Effector memory CD4-positive, alpha-beta T cell (primary cell): ENCODE measurements around the gene CYP2D6.

Experiments used
- DNase-seq, 3 donors: peaks; one replicate each; pipeline ENCODE4 v3.0.0-alpha.2; 2020
- H3K27ac ChIP-seq: 2 replicates; pipeline ENCODE4 v1.7.0; 2013; ENCODE audit warnings: mild to moderate bottlenecking, low read length, moderate library complexity; ENCODE audit not compliant: insufficient read depth, poor library complexity, severe bottlenecking
- H3K27me3 ChIP-seq: replicated peaks from 2 replicates; pipeline ENCODE4 v1.7.0; 2013; ENCODE audit warnings: mild to moderate bottlenecking, low read length; ENCODE audit not compliant: insufficient read depth, control insufficient read depth, poor library complexity, severe bottlenecking
- H3K36me3 ChIP-seq: 2 replicates; pipeline ENCODE4 v1.7.0; 2013; ENCODE audit warnings: mild to moderate bottlenecking, low read length, moderate library complexity; ENCODE audit not compliant: control insufficient read depth, insufficient read depth
- H3K4me1 ChIP-seq: 2 replicates; pipeline ENCODE4 v1.7.0; 2013; ENCODE audit warnings: low read length, mild to moderate bottlenecking; ENCODE audit not compliant: control insufficient read depth, insufficient read depth, poor library complexity, severe bottlenecking
- H3K4me3 ChIP-seq: 2 replicates; pipeline ENCODE4 v1.7.0; 2013; ENCODE audit warnings: low read length, low read depth, mild to moderate bottlenecking; ENCODE audit not compliant: insufficient read depth, poor library complexity, severe bottlenecking
- H3K9me3 ChIP-seq: 2 replicates; pipeline ENCODE4 v1.7.0; 2013; ENCODE audit warnings: mild to moderate bottlenecking, low read length, moderate library complexity; ENCODE audit not compliant: control insufficient read depth

Gene CYP2D6

GRCh38 chr22:42086051-42086450 lies 44.6 kb downstream of the CYP2D6 start:
- Histone ChIP-seq H3K27ac (no peak overlapping the region), H3K4me1 (peaks cover 8% of the 10 kb centered on the region), H3K4me3 (no peak overlapping the region), H3K27me3 (no peaks in the 10 kb centered on the region), H3K36me3 (peaks cover 32% of the 10 kb centered on the region), H3K9me3 (no peaks in the 10 kb centered on the region)
- DNase-seq = no peak

GRCh38 chr22:42084874-42085273 lies 45.7 kb downstream of the CYP2D6 start:
- Histone ChIP-seq H3K4me3 (no peak overlapping the region), H3K36me3 (peaks cover 32% of the 10 kb centered on the region), H3K27me3 (no peaks in the 10 kb centered on the region), H3K9me3 (no peaks in the 10 kb centered on the region), H3K27ac (no peak overlapping the region), H3K4me1 (peaks cover 14% of the 10 kb centered on the region)
- DNase-seq = no peak

GRCh38 chr22:42083119-42083518 lies 47.5 kb downstream of the CYP2D6 start:
- peaks cover 32% of the 10 kb centered on the region for H3K36me3 ChIP-seq
- no peaks in the 10 kb centered on the region for H3K9me3 ChIP-seq
- H3K27ac ChIP-seq = no peak overlapping the region
- H3K4me3 ChIP-seq = no peak overlapping the region
- DNase-seq = no peak
- peaks cover 13% of the 10 kb centered on the region for H3K4me1 ChIP-seq
- H3K27me3 ChIP-seq = no peaks in the 10 kb centered on the region

GRCh38 chr22:42080287-42080686 lies 50.3 kb downstream of the CYP2D6 start:
- Histone ChIP-seq H3K27me3 (no peaks in the 10 kb centered on the region), H3K36me3 (peaks cover 15% of the 10 kb centered on the region), H3K27ac (peak overlapping the region; percentile 98), H3K9me3 (no peaks in the 10 kb centered on the region), H3K4me1 (peaks cover 13% of the 10 kb centered on the region), H3K4me3 (peak overlapping the region; percentile 91)
- no peak for DNase-seq

- Histone ChIP-seq H3K27ac (peak within 1 kb of the TSS; percentile 98), H3K9me3 (no peaks in the 10 kb centered on the region), H3K27me3 (no peaks in the 10 kb centered on the region), H3K36me3 (peaks cover 9% of the 10 kb centered on the region), H3K4me1 (peaks cover 18% of the 10 kb centered on the region), H3K4me3 (peak within 1 kb of the TSS; percentile 91)
- peak; percentile 96 to 98 (median 96) for DNase-seq
Observed at GRCh38 chr22:42079319-42080251, 51.0 kb downstream of the CYP2D6 start, which contains the start of gene SMDT1. Gene SMDT1, plus strand, starts transcription at chr22:42079700. Its CDS starts 69 bp downstream, at chr22:42079769.

- H3K4me3 ChIP-seq = peak overlapping the region; percentile 91
- H3K9me3 ChIP-seq = no peaks in the 10 kb centered on the region
- no peak for DNase-seq
- peaks cover 27% of the 10 kb centered on the region for H3K4me1 ChIP-seq
- no peaks in the 10 kb centered on the region for H3K27me3 ChIP-seq
- peak overlapping the region; percentile 98 for H3K27ac ChIP-seq
- peaks cover 4% of the 10 kb centered on the region for H3K36me3 ChIP-seq
Observed at GRCh38 chr22:42078469-42079318, 51.9 kb downstream of the CYP2D6 start.

GRCh38 chr22:42077486-42078125 lies 53.0 kb downstream of the CYP2D6 start:
- no peaks in the 10 kb centered on the region for H3K36me3 ChIP-seq
- H3K27me3 ChIP-seq = no peaks in the 10 kb centered on the region
- H3K4me3 ChIP-seq = no peak overlapping the region
- no peak overlapping the region for H3K27ac ChIP-seq
- H3K9me3 ChIP-seq = no peaks in the 10 kb centered on the region
- no peak for DNase-seq
- peaks cover 28% of the 10 kb centered on the region for H3K4me1 ChIP-seq

- no peaks in the 10 kb centered on the region for H3K36me3 ChIP-seq
- H3K4me1 ChIP-seq = peaks cover 28% of the 10 kb centered on the region
- no peak for DNase-seq
- no peaks in the 10 kb centered on the region for H3K27me3 ChIP-seq
- no peak overlapping the region for H3K27ac ChIP-seq
- no peak overlapping the region for H3K4me3 ChIP-seq
- H3K9me3 ChIP-seq = no peaks in the 10 kb centered on the region
Observed at GRCh38 chr22:42076764-42077485, 53.7 kb downstream of the CYP2D6 start.
